Pancreas (tissue), 10 donors: ENCODE measurements around the gene MAPK10. TPM values are rescaled to one million over a fixed set of nuclear protein-coding genes. Genes with fewer than 3 reads are reported as not detected.

Source experiments
- ATAC-seq, 4 donors: fragments of 200-7000 bp; cut with Tn5 transposase; one replicate each; pipeline versions ENCODE4 v1.8.0 to v1.9.1; 2020; ENCODE audit warnings: mild to moderate bottlenecking in 4 of 4, moderate library complexity in 4 of 4
- DNase-seq, 6 donors: peaks; one replicate each; pipeline ENCODE4 v3.0.0-alpha.2; 2020
- FAIRE-seq: peaks from 2 replicates; lab custom pipeline; 2012; peaks lifted over from hg19 to GRCh38; lab: Jason Lieb, UNC
- H3K27ac ChIP-seq, 4 donors: fragments of 200-600 bp; sonication (generic); 1 replicate in 3 of 4; 2 replicates in 1 of 4; pipeline versions ENCODE4 v1.5.0 to v1.8.0; 2020
- H3K27me3 ChIP-seq, 4 donors: fragments of 200-600 bp; one replicate each; pipeline ENCODE4 v1.8.0; 2021
- H3K36me3 ChIP-seq, 3 donors: fragments of 200-600 bp; sonication (generic) in 1 of 3; one replicate each; pipeline versions ENCODE4 v1.5.0 to v1.8.0; 2020 to 2021
- H3K4me1 ChIP-seq, 3 donors: fragments of 200-600 bp; one replicate each; pipeline ENCODE4 v1.8.0; 2021
- H3K4me3 ChIP-seq, 4 donors: fragments of 200-600 bp; sonication (generic) in 2 of 4; one replicate each; pipeline versions ENCODE4 v1.5.0 to v1.8.0; 2020 to 2021
- H3K9me3 ChIP-seq, 4 donors: fragments of 200-600 bp; one replicate each; pipeline ENCODE4 v1.8.0; 2021
- WGBS, 2 donors: extraction: QIAGEN DNeasy Blood & Tissue Kit; methylation state at CpG; one replicate each; pipeline ENCODE4 v1.1.7; 2013; 5-methylcytosine and 5-hydroxymethylcytosine counted together
- intact Hi-C, 3 donors: fragments of 100-400 bp; cut with DNase I; formaldehyde crosslinking; loops; one replicate each; pipeline versions ENCODE4 v1.11.1 to v1.14.2; 2022
- polyA plus RNA-seq, 2 donors: library from polyadenylated mRNA; stranded (reverse); fragments of 200-250 nt; gene quantifications; one replicate each; pipeline ENCODE4 v1.2.3, GENCODE V29; 2013
- total RNA-seq, 6 donors: library from RNA; stranded (reverse); fragmentation: NEBNext Ultra II Directional in 4 of 6; extraction: Animal tissue kit (Norgen Biotek cat#: 25700) in 4 of 6; gene quantifications; one replicate each; pipeline versions ENCODE4 v1.2.1 to v1.2.4, GENCODE V29; 2021 to 2023
- TF ChIP-seq, protein P1 (sequence below), 4 donors: fragments of 200-600 bp; sonication (generic) in 3 of 4; IDR thresholded peaks; one replicate each; pipeline versions ENCODE4 v1.5.0 to v1.8.0; 2021; ENCODE audit warnings: antibody characterized with exemption in 4 of 4
- donor health status: healthy with polysubstance abuse.
- donor health status: DM: no; HTN: no; CAD: no; lungs with moderate emphysema.
- donor health status: DM: no; HTN: no; CAD: no.
- donor health status: control.
- donor health status: control.
- donor health status: Bipolar disorder and iron deficiency.
- donor health status: DM: yes; HTN: yes; CAD: no.
- donor health status: DM: no; HTN: no; CAD: no.
- donor health status: DM: no; HTN: no; CAD: no.
- donor health status: DM: yes; HTN: yes; CAD: no.

Gene MAPK10
- total and polyA plus RNA-seq, 8 donors: 5.1 to 20.7 (median 9.9) TPM

DNA sequence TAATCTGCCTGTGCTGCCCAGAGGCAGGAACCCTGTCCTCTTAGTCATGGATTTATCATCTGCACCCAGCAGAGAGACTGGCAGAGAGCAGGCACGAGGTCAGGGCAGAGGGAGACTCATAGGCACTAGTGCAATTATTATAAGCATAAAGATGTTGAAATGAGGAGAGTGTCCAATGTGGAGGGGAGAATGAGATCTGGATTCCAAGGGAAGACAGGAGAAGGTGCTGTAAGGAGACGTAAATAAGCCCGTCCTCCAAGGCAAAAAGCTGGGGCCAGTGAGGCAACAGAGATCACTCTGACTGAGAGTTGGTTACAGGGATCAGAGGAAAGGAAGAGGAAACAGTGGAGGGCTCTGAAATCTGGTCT lies 406.2 kb downstream of the MAPK10 start:
- WGBS, 2 donors: 92 to 95% methylated on average over 3 of the region's 3 CpGs
- FAIRE-seq (no peak), ATAC-seq (peak in 3 of 4 donors; percentile 20 to 55 (median 35)), DNase-seq (no peak)
- H3K4me3 ChIP-seq: no peak overlapping the region
- no peaks in the 10 kb centered on the region for H3K36me3 ChIP-seq
- intact Hi-C loops: loop anchor here in 1 of 3 donors (10.0 kb wide), 1 partner anchor 139 kb away; no protein-coding TSS in a partner anchor
- no peak overlapping the region for H3K27ac ChIP-seq
- no peaks in the 10 kb centered on the region for H3K9me3 ChIP-seq
- TF ChIP-seq, protein P1, sequence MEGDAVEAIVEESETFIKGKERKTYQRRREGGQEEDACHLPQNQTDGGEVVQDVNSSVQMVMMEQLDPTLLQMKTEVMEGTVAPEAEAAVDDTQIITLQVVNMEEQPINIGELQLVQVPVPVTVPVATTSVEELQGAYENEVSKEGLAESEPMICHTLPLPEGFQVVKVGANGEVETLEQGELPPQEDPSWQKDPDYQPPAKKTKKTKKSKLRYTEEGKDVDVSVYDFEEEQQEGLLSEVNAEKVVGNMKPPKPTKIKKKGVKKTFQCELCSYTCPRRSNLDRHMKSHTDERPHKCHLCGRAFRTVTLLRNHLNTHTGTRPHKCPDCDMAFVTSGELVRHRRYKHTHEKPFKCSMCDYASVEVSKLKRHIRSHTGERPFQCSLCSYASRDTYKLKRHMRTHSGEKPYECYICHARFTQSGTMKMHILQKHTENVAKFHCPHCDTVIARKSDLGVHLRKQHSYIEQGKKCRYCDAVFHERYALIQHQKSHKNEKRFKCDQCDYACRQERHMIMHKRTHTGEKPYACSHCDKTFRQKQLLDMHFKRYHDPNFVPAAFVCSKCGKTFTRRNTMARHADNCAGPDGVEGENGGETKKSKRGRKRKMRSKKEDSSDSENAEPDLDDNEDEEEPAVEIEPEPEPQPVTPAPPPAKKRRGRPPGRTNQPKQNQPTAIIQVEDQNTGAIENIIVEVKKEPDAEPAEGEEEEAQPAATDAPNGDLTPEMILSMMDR (IDR thresholded peaks at IDR 0.05): no peak
- H3K27me3 ChIP-seq: no peaks in the 10 kb centered on the region
- H3K4me1 ChIP-seq: no peaks in the 10 kb centered on the region

DNA sequence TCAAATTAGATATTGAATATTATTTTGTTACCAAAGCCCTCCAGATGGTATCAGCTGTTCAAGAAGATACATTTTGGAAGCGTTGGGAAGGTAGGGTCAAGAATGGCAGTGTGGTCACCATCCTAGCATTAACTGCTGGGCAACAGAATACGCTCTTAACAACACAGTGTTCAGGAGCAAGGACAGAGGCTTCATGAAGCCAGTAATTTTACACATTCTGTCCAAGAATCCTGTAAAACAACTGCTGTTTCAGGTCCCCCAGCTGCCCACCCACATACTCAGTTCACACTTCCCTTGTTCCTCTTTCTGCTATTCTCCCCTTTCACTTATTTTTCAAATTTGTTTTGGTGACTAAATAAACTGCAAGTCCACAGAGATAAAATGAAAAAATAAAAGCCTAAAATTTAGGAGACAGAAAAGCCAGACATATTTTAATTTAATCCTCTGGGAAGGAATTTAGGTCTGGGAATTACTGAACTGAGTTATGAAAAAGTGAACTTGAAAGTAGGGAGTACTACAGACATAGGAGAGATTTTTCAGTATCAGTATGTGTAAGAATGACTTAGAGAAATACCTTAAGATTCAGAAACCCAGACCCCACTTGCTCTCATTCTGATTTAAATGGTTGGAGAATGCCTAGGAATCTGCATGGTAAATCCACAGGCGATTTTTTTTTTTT lies 406.7 kb downstream of the MAPK10 start:
- TF ChIP-seq, protein P1 (IDR thresholded peaks at IDR 0.05): no peak
- Histone ChIP-seq H3K4me3 (no peak overlapping the region), H3K27ac (no peak overlapping the region), H3K4me1 (no peaks in the 10 kb centered on the region), H3K9me3 (no peaks in the 10 kb centered on the region), H3K27me3 (no peaks in the 10 kb centered on the region), H3K36me3 (no peaks in the 10 kb centered on the region)
- no peak for ATAC-seq
- intact Hi-C loops: loop anchor here in 1 of 3 donors (10.0 kb wide), 1 partner anchor 138 kb away; no protein-coding TSS in a partner anchor
- WGBS, 2 donors: 80 to 86% methylated on average over 3 of the region's 3 CpGs
- no peak for FAIRE-seq
- DNase-seq: no peak

DNA sequence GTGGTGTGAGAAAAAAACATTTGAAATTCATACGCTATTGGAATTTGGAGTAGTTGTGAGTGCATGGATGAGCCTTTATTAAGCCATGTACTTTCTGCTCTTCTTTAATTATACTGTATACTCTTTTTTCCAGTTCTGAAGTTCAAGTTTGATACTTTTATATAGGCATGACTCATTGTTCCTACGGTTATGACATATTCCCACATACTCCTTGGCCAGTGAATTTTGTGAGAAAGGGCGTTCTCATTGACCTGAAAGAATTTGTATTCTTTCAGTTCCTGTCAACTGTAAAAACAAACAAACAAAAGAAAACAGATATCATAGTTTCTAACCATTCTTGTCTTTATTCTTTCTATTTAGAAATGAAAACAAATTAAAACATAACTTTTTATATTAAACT lies 407.3 kb downstream of the MAPK10 start:
- Histone ChIP-seq H3K36me3 (no peaks in the 10 kb centered on the region), H3K27me3 (no peaks in the 10 kb centered on the region), H3K4me3 (no peak overlapping the region), H3K9me3 (no peaks in the 10 kb centered on the region), H3K4me1 (no peaks in the 10 kb centered on the region), H3K27ac (no peak overlapping the region)
- TF ChIP-seq, protein P1 (IDR thresholded peaks at IDR 0.05): no peak
- peak; percentile 51 for FAIRE-seq
- no peak for ATAC-seq
- 90 to 93% methylated on average over 3 of the region's 3 CpGs for WGBS, 2 donors
- no peak for DNase-seq
- intact Hi-C loops: loop anchor here in 1 of 3 donors (10.0 kb wide), 1 partner anchor 138 kb away; no protein-coding TSS in a partner anchor

DNA sequence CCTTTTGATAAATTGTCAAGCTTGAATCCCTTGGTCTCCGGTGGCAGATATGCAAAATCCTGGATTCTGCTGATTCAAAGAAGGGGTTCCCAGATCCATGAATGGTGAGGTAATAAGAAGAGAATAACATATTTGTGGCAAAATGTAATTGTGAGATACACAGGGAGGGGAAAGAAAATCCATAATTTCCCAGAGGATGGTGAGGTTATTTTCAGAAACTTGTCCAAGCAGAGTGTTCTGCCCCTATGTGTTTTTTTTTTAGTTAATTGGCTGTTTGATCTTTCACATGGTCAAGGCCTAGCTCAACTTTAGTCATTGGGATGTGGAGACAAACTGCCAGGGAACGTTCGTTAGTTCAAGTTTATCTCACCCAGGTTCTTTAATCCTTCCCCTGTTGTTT lies 408.8 kb downstream of the MAPK10 start:
- 87 to 94% methylated on average over 3 of the region's 3 CpGs for WGBS, 2 donors
- no peak for ATAC-seq

More for the DNA sequence above, 408.8 kb downstream of the MAPK10 start:
- Histone ChIP-seq H3K9me3 (no peaks in the 10 kb centered on the region), H3K36me3 (no peaks in the 10 kb centered on the region), H3K27ac (no peak overlapping the region), H3K4me3 (no peak overlapping the region), H3K4me1 (no peaks in the 10 kb centered on the region), H3K27me3 (no peaks in the 10 kb centered on the region)
- intact Hi-C loops: loop anchor here in 1 of 3 donors (10.0 kb wide), 1 partner anchor 136 kb away; no protein-coding TSS in a partner anchor
- TF ChIP-seq, protein P1 (IDR thresholded peaks at IDR 0.05): no peak
- FAIRE-seq (no peak), DNase-seq (no peak)
